K562 (cell line): ENCODE measurements around the gene TRIOBP. TPM values are rescaled to one million over a fixed set of nuclear protein-coding genes. Genes with fewer than 3 reads are reported as not detected.
A peak's percentile ranks its signal among the peaks of the same experiment; 100 is the strongest.

Experiments used
- ATAC-seq: fragments of 200-7000 bp; cut with Tn5 transposase; 3 replicates; pipeline ENCODE4 v1.9.1; 2020; ENCODE audit warnings: moderate library complexity
- BruUV-seq: library from RNA; stranded (reverse); fragments of 400-500 nt; replicated peaks from 2 replicates; lab custom pipeline; 2021; lab: Mats Ljungman, UMichigan
- CTCF ChIA-PET: fragments of 300-600 bp; formaldehyde crosslinking; extraction: SDS; loops from one replicate; lab custom pipeline; 2021; ENCODE audit warnings: low intra/inter-chr PET ratio; lab: Yijun Ruan, JAX
- POLR2A ChIA-PET: fragments of 300-600, 350-650 bp; sonication (Branson Sonifier 250); formaldehyde crosslinking; extraction: SDS; loops from one replicate; lab custom pipeline; 2021; ENCODE audit warnings: antibody characterized with exemption, inconsistent platforms; lab: Yijun Ruan, JAX
- DNase-seq, 4 experiments: peaks; one replicate each; pipeline versions ENCODE4 v3.0.0 to v3.0.0-alpha.2; 2011 to 2018; ENCODE audit warnings: low spot score in 3 of 4, mixed read lengths in 3 of 4; ENCODE audit errors: extremely low read depth in 1 of 4
- FAIRE-seq: peaks from 2 replicates; lab custom pipeline; 2011; peaks lifted over from hg19 to GRCh38; lab: Jason Lieb, UNC
- H2AFZ ChIP-seq: 2 replicates; pipeline ENCODE4 v1.6.0; 2011; ENCODE audit warnings: low read depth, low read length, control low read depth, inconsistent platforms
- H3K27ac ChIP-seq: fragments of 200-600 bp; 3 replicates; pipeline ENCODE4 v1.8.0; 2011; ENCODE audit warnings: low read depth, mild to moderate bottlenecking, control low read depth, inconsistent platforms, low read length, moderate library complexity, mixed read lengths; ENCODE audit errors: extremely low read depth
- H3K27me3 ChIP-seq, 2 experiments: fragments of 300-600 bp in 1 of 2; 2 replicates in 1 of 2; 3 replicates in 1 of 2; pipeline versions ENCODE4 v1.6.0 to v1.8.0; 2011; ENCODE audit warnings: inconsistent platforms in 2 of 2, low read length in 2 of 2, mild to moderate bottlenecking in 1 of 2, mixed read lengths in 1 of 2, moderate library complexity in 1 of 2; ENCODE audit not compliant: control insufficient read depth in 2 of 2, insufficient read depth in 2 of 2
- H3K36me3 ChIP-seq: fragments of 300-600 bp; 3 replicates; pipeline ENCODE4 v1.8.0; 2011; ENCODE audit warnings: mild to moderate bottlenecking, low read length, inconsistent platforms; ENCODE audit not compliant: control insufficient read depth, insufficient read depth
- H3K4me1 ChIP-seq, 2 experiments: fragments of 200-600 bp in 1 of 2; replicated peaks in 1 of 2; 2 replicates in 1 of 2; 3 replicates in 1 of 2; pipeline versions ENCODE4 v1.5.1 to v1.8.0; 2011; ENCODE audit warnings: inconsistent platforms in 2 of 2, low read length in 2 of 2, mild to moderate bottlenecking in 1 of 2, mixed read lengths in 1 of 2, moderate library complexity in 1 of 2; ENCODE audit not compliant: control insufficient read depth in 2 of 2, insufficient read depth in 2 of 2
- H3K4me2 ChIP-seq: 2 replicates; pipeline ENCODE4 v1.6.1; 2011; ENCODE audit warnings: low read length, control low read depth, inconsistent platforms, mixed read lengths; ENCODE audit not compliant: insufficient read depth
- H3K4me3 ChIP-seq: fragments of 200-600 bp; sonication (generic), shearing (Covaris generic); 2 replicates; pipeline ENCODE4 v1.5.1; 2016; ENCODE audit warnings: control low read depth, inconsistent platforms
- H3K79me2 ChIP-seq: fragments of 200-600 bp; 3 replicates; pipeline ENCODE4 v1.8.0; 2011; ENCODE audit warnings: low read length, inconsistent platforms; ENCODE audit not compliant: control insufficient read depth, insufficient read depth
- H3K9ac ChIP-seq, 2 experiments: 2 replicates each; pipeline versions ENCODE4 v1.6.0 to v1.6.1; 2011; ENCODE audit warnings: low read depth in 2 of 2, low read length in 2 of 2, control low read depth in 1 of 2, inconsistent platforms in 1 of 2, mild to moderate bottlenecking in 1 of 2, mixed read lengths in 1 of 2; ENCODE audit not compliant: insufficient read depth in 1 of 2
- H3K9me1 ChIP-seq: one replicate; pipeline ENCODE4 v1.6.0; 2011; ENCODE audit warnings: inconsistent platforms, mild to moderate bottlenecking, low read length, moderate library complexity; ENCODE audit not compliant: control insufficient read depth, insufficient read depth
- H3K9me3 ChIP-seq: replicated peaks from 2 replicates; pipeline ENCODE4 v1.5.1; 2011; ENCODE audit warnings: low read depth, low read length, inconsistent platforms; ENCODE audit not compliant: control insufficient read depth, insufficient read depth
- H4K20me1 ChIP-seq: replicated peaks from 2 replicates; pipeline ENCODE4 v1.6.1; 2011; ENCODE audit warnings: low read length, inconsistent platforms, mixed read lengths; ENCODE audit not compliant: control insufficient read depth, insufficient read depth
- ARID2 ChIP-seq: fragments of 450-650 bp; IDR thresholded peaks from 2 replicates; pipeline ENCODE4 v1.6.1; 2017; ENCODE audit warnings: antibody characterized with exemption, mild to moderate bottlenecking
- HDAC8 ChIP-seq: fragments of 450-650 bp; IDR thresholded peaks from 2 replicates; pipeline ENCODE4 v1.6.1; 2016; ENCODE audit warnings: mild to moderate bottlenecking, missing genetic modification characterization, moderate library complexity, missing compliant biosample characterization
- MEIS2 ChIP-seq: fragments of 450-650 bp; IDR thresholded peaks from 2 replicates; pipeline ENCODE4 v1.6.1; 2014; ENCODE audit warnings: mild to moderate bottlenecking; ENCODE audit not compliant: partially characterized antibody
- PTBP1 ChIP-seq: fragments of 200-400 bp; formaldehyde crosslinking; IDR thresholded peaks from 2 replicates; pipeline ENCODE4 v1.6.1; 2017; ENCODE audit warnings: low read depth, low read length
- TFAP4 ChIP-seq: sonication (generic); formaldehyde crosslinking; IDR thresholded peaks from 2 replicates; pipeline ENCODE4 v1.8.0; 2022; ENCODE audit warnings: missing genetic modification reagents, mild to moderate bottlenecking, moderate library complexity, borderline replicate concordance
- ZNF24 ChIP-seq: fragments of 450-650 bp; IDR thresholded peaks from 2 replicates; pipeline ENCODE4 v1.6.1; 2016
- ZNF830 ChIP-seq: fragments of 250-450 bp; sonication (Bioruptor Pico); IDR thresholded peaks from 2 replicates; pipeline ENCODE4 v1.5.0; 2021; ENCODE audit warnings: mild to moderate bottlenecking
- WGBS: fragments of 100-300 bp; shearing (Covaris generic); methylation state at CpG from one replicate; pipeline ENCODE4 v1.1.6; 2016; ENCODE audit warnings: low coverage, mixed read lengths; ENCODE audit not compliant: insufficient coverage; ENCODE audit errors: missing lambda C conversion rate; 5-methylcytosine and 5-hydroxymethylcytosine counted together
- in situ Hi-C: fragments of 300-500 bp; cut with MboI; formaldehyde crosslinking; loops from 4 replicates; pipeline ENCODE4 v1.15.0; 2018; ENCODE audit warnings: inconsistent platforms, mixed read lengths
- intact Hi-C: fragments of 100-400 bp; cut with micrococcal nuclease; formaldehyde crosslinking; loops from 2 replicates; pipeline ENCODE4 v1.14.2; 2022
- polyA plus RNA-seq, 8 experiments: library from polyadenylated mRNA; depleted of rRNA in 4 of 8; stranded (reverse) in 5 of 8; unstranded in 3 of 8; fragments of >200 nt; fragmentation: Nextera tagmentation in 2 of 8; fragmentation: Illumina TruSeq in 1 of 8; extraction: Ambion mirVana in 2 of 8; extraction: Trizol in 1 of 8; gene quantifications; 2 replicates each; pipeline versions ENCODE4 v1.2.1 to v1.2.3, GENCODE V29; 2011 to 2014; ENCODE audit warnings: inconsistent platforms in 1 of 8, missing spikeins in 1 of 8
- total RNA-seq, 7 experiments: library from RNA; depleted of rRNA in 6 of 7; stranded (reverse); fragments of >200 nt in 6 of 7; fragmentation: Illumina TruSeq in 2 of 7; extraction: Trizol in 2 of 7; gene quantifications; 2 replicates each; pipeline versions ENCODE4 v1.2.1 to v1.2.3, GENCODE V29; 2011 to 2021; ENCODE audit warnings: low replicate concordance in 1 of 7

The TRIOBP gene
- total and polyA plus RNA-seq, 9 of the 15 experiments (the other 6 are each of a cell fraction or from before 2014, with no cell fraction given), result 0.24 to 13.8 (median 5.5) TPM

DNA sequence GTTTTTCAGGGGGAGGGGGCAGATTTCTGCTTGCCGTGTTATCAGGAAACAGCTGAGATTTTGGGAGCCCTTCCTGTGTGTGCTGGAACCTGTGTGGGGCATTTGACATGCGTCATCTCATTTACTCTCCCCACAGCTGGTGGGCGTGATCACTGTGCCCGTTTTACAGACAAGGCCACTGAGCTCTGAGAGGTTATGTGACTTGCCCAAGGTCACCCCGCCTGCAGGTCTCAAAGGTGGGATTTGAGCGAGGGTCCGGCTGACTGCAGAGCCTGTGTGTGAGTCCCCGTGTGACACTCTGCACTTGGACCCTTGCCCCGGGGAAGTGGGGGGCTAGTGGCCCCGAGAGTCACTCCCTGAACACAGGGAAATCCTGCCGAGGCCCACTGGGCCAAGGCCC lies 62.4 kb downstream of the TRIOBP start:
- Histone ChIP-seq H3K4me1 (peaks cover 17 to 35% of the 10 kb centered on the region in 2 experiments), H3K36me3 (peaks cover 2% of the 10 kb centered on the region; the same call in 1 of the 3 replicates), H3K9me1 (no peaks in the 10 kb centered on the region), H3K79me2 (no peaks in the 10 kb centered on the region)
- 78% methylated on average over 7 of the region's 11 CpGs for WGBS
- CTCF ChIA-PET, result no interaction called here
- DNase-seq, result no peak
- FAIRE-seq, result no peak
- ATAC-seq, result no peak
- 0 out of 2 replicates have a peak, but pooled peaks have one; percentile 8 for TF ChIP-seq TFAP4 (CRISPR knock-in tag)
- TF ChIP-seq ZNF830, result no peak
- TF ChIP-seq ZNF24, result no peak
- no peak for TF ChIP-seq PTBP1
- TF ChIP-seq, all 486 proteins: peak for 1
- POLR2A ChIA-PET, result no interaction called here
- Histone ChIP-seq H3K27me3 (no peaks in the 10 kb centered on the region), H3K4me2 (no peak overlapping the region), H3K27ac (no peak overlapping the region), H4K20me1 (no peaks in the 10 kb centered on the region), H3K9ac (peak overlapping the region in 1 of 2 experiments; percentile 4; a peak in 1 of 4 replicates), H2AFZ (no peak overlapping the region), H3K9me3 (no peaks in the 10 kb centered on the region), H3K4me3 (no peak overlapping the region)
- no TSS peak for BruUV-seq
- intact Hi-C loops, result no loop called here
- in situ Hi-C loops, result no loop called here

GRCh38 chr22:37760152-37760551 lies 63.3 kb downstream of the TRIOBP start:
- DNase-seq (no peak), FAIRE-seq (no peak), ATAC-seq (no peak)
- in situ Hi-C loops (no loop called here), intact Hi-C loops (no loop called here)
- 92% methylated on average over 3 of the region's 3 CpGs for WGBS
- TF ChIP-seq MEIS2 (peak; percentile 8), ARID2 (no peak), HDAC8 (no peak)
- H3K9me3 ChIP-seq, result no peaks in the 10 kb centered on the region
- peaks cover 17 to 32% of the 10 kb centered on the region in 2 experiments for H3K4me1 ChIP-seq
- ChIA-PET POLR2A (interaction anchor here (1.6 kb wide), 1 partner anchor 11 kb away, joined by 6 read pairs; no protein-coding TSS in a partner anchor), CTCF (no interaction called here)
- H3K36me3 ChIP-seq, result peaks cover 2% of the 10 kb centered on the region; the same call in 1 of the 3 replicates
- no peaks in the 10 kb centered on the region for H3K79me2 ChIP-seq
- H3K9ac ChIP-seq, result no peak overlapping the region
- no peaks in the 10 kb centered on the region for H4K20me1 ChIP-seq
- H3K27ac ChIP-seq, result no peak overlapping the region
- H3K4me3 ChIP-seq, result no peak overlapping the region
- no peaks in the 10 kb centered on the region for H3K27me3 ChIP-seq
- no TSS peak for BruUV-seq
- no peak overlapping the region for H2AFZ ChIP-seq
- no peaks in the 10 kb centered on the region for H3K9me1 ChIP-seq
- no peak overlapping the region for H3K4me2 ChIP-seq
